Spinal cord (tissue), 10 donors: ENCODE results near the gene BAIAP2. TPM values are rescaled to one million over a fixed set of nuclear protein-coding genes. Genes with fewer than 3 reads are reported as not detected.
"Not testable (repeated sequence)": the region's sequence is repeated elsewhere in the genome, so short reads cannot be mapped to it uniquely, and the experiment has no call there.

Experiments used
- DNase-seq, 6 donors: peaks; one replicate each; pipeline versions ENCODE4 v3.0.0 to v3.0.0-alpha.2; 2013 to 2015; ENCODE audit warnings: low spot score in 6 of 6, low read depth in 4 of 6
- H3K27ac ChIP-seq: one replicate; pipeline ENCODE4 v1.5.1; 2013; ENCODE audit warnings: low read depth, low read length, control low read depth
- H3K27me3 ChIP-seq: one replicate; pipeline ENCODE4 v1.6.1; 2013; ENCODE audit warnings: low read length; ENCODE audit not compliant: control insufficient read depth, insufficient read depth
- H3K36me3 ChIP-seq: one replicate; pipeline ENCODE4 v1.6.1; 2013; ENCODE audit warnings: low read length; ENCODE audit not compliant: control insufficient read depth, insufficient read depth
- H3K4me1 ChIP-seq: one replicate; pipeline ENCODE4 v1.6.1; 2013; ENCODE audit warnings: low read length; ENCODE audit not compliant: control insufficient read depth, insufficient read depth
- H3K4me3 ChIP-seq: one replicate; pipeline ENCODE4 v1.5.1; 2013; ENCODE audit warnings: low read depth, low read length, control low read depth
- H3K9me3 ChIP-seq: one replicate; pipeline ENCODE4 v1.6.1; 2013; ENCODE audit warnings: low read length; ENCODE audit not compliant: control insufficient read depth, insufficient read depth
- WGBS: methylation state at CpG from one replicate; pipeline ENCODE4 v1.1.5; 2013; ENCODE audit warnings: missing lambda C conversion rate; ENCODE audit not compliant: insufficient coverage; 5-methylcytosine and 5-hydroxymethylcytosine counted together
- polyA plus RNA-seq, 2 donors: library from polyadenylated mRNA; unstranded; fragments of 120-200 nt; gene quantifications; one replicate each; pipeline ENCODE4 v1.2.1, GENCODE V29; 2013; ENCODE audit not compliant: insufficient read length in 2 of 2
- total RNA-seq, 2 donors: library from RNA; depleted of rRNA in 1 of 2; stranded (reverse); fragments of 120-200 nt in 1 of 2; fragments of >200 nt in 1 of 2; gene quantifications; one replicate each; pipeline versions ENCODE4 v1.2.3 to v1.2.4, GENCODE V29; 2013 to 2014
- donor health status: healthy.

BAIAP2 gene
- total and polyA plus RNA-seq, 4 donors: 16.8 to 55.6 (median 37.8) TPM

DNA sequence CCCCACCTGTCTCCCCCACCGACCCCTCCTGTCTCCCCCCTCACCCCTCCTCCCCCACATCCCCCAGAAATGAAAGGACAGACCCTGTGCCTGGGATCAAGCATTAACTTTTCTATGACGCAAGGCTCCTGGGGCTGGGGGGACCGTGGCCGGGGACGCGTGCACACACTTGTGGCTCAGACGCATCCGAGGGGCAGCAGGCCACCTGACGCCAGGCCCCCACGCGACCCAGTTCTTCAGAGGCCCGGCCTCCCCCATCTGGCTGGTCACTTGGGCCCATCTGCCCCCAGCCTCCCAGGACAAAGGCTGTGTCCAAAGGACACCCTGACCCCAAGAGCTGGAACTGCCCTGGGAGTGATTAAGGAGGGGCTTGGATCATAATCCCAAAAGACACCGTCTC, 116.3 kb downstream of the BAIAP2 start:
- Histone ChIP-seq H3K27ac (no peak overlapping the region), H3K27me3 (no peaks in the 10 kb centered on the region), H3K4me3 (no peak overlapping the region), H3K9me3 (no peaks in the 10 kb centered on the region), H3K4me1 (peaks cover 6% of the 10 kb centered on the region), H3K36me3 (peaks cover 29% of the 10 kb centered on the region)
- WGBS: 79% methylated on average over 11 of the region's 13 CpGs
- DNase-seq: no peak

DNA sequence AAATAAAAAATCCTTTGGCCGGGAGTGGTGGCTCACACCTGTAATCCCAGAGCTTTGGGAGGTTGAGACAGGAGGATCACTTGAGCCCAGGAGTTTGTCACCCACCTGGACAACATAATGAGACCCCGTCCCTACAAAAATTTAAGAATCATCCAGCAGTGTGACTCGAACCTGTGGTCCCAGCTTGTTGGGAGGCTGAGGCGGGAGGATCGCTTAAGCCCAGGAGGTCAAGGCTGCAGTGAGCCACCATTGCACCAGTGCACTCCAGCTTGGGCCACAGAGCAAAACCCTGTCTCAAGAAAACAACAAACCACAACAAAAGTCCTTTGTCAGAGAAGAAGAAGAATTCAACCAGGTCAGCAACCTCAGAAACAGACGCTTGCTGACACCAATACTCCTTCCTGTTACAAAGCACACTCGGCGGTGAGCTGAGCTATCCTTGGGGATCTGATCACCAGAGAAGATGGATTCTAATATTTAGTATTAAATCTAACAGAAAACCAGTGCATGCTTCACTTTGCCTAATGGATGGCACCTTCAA, 117.4 kb downstream of the BAIAP2 start:
- H3K27me3 ChIP-seq: no peaks in the 10 kb centered on the region
- no peaks in the 10 kb centered on the region for H3K9me3 ChIP-seq
- peaks cover 6% of the 10 kb centered on the region for H3K4me1 ChIP-seq
- no peak overlapping the region for H3K4me3 ChIP-seq
- no peak for DNase-seq
- no CpG with 5 or more reads among the region's 8 CpGs for WGBS
- no peak overlapping the region for H3K27ac ChIP-seq
- peaks cover 34% of the 10 kb centered on the region for H3K36me3 ChIP-seq

DNA sequence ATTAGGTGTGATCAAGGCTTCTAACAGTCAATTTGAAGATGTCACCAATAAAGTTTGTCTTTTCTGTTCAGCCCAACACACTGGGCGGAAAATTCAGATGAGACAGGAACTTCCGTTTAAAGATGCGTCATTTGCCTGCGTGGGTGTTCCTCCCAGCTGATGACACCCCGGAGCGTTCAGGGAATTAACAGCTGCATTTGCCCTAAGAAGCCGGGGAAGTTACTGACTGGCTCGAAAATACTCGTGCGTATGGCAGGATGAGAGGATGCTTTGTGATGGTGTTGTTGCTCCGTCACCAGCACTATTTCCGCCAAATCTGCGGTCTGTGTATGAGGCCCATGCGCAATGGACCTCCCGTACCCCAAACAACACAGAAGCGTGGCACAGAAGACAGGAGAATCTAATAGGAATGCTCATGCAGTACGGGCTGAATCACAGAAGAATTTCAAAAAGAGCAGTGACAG, 118.4 kb downstream of the BAIAP2 start:
- H3K27me3 ChIP-seq: no peaks in the 10 kb centered on the region
- H3K9me3 ChIP-seq: no peaks in the 10 kb centered on the region
- no peak for DNase-seq
- H3K4me3 ChIP-seq: no peak overlapping the region
- 73% methylated on average over 15 of the region's 17 CpGs for WGBS
- H3K4me1 ChIP-seq: peaks cover 3% of the 10 kb centered on the region
- peaks cover 41% of the 10 kb centered on the region for H3K36me3 ChIP-seq
- no peak overlapping the region for H3K27ac ChIP-seq

DNA sequence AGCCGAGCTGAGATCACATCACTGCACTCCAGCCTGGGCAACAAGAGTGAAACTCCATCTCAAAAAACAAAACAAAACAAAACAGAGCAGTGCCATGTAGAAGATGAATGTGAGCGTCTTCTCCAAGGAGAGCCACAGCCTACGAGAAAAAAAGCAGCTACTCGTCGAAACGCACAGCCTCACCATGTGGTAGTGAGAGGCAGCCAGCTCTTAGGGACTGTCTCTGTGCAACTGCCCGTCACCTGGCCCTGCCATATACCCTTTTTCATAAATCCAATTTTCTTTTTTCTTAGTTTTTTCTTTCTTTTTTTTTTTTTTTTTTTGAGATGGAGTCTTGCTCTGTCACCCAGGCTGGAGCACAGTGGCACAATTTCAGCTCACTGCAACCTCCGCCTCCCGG, 119.1 kb downstream of the BAIAP2 start:
- not testable (repeated sequence) for H3K9me3 ChIP-seq, DNase-seq, H3K4me1 ChIP-seq, H3K27me3 ChIP-seq, H3K27ac ChIP-seq, H3K4me3 ChIP-seq
- peaks cover 41% of the 10 kb centered on the region for H3K36me3 ChIP-seq
- WGBS: 77% methylated on average over 6 of the region's 9 CpGs

DNA sequence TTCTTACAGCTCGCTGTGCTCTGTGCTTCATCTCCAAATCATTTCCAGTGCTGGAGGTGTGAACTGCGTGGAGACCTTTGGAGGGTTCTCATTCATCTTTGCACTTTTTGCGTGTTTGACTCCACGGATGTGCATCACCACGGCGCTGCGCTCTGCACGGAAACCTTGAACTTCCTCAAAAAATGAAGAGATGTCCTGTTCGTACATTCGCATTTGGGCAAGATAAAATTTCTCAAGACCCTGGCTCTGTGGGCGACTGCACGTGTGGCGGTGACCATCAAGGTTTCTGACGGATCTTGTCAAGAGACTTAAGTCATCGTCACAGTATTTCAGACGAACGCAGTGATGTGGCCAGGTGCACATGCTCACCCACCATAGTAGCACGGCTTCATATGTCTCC, 120.0 kb downstream of the BAIAP2 start:
- Histone ChIP-seq H3K9me3 (no peaks in the 10 kb centered on the region), H3K27ac (no peak overlapping the region), H3K4me3 (no peak overlapping the region), H3K36me3 (peaks cover 43% of the 10 kb centered on the region), H3K27me3 (no peaks in the 10 kb centered on the region), H3K4me1 (peaks cover 3% of the 10 kb centered on the region)
- WGBS: 98% methylated on average over 17 of the region's 18 CpGs
- DNase-seq: no peak

DNA sequence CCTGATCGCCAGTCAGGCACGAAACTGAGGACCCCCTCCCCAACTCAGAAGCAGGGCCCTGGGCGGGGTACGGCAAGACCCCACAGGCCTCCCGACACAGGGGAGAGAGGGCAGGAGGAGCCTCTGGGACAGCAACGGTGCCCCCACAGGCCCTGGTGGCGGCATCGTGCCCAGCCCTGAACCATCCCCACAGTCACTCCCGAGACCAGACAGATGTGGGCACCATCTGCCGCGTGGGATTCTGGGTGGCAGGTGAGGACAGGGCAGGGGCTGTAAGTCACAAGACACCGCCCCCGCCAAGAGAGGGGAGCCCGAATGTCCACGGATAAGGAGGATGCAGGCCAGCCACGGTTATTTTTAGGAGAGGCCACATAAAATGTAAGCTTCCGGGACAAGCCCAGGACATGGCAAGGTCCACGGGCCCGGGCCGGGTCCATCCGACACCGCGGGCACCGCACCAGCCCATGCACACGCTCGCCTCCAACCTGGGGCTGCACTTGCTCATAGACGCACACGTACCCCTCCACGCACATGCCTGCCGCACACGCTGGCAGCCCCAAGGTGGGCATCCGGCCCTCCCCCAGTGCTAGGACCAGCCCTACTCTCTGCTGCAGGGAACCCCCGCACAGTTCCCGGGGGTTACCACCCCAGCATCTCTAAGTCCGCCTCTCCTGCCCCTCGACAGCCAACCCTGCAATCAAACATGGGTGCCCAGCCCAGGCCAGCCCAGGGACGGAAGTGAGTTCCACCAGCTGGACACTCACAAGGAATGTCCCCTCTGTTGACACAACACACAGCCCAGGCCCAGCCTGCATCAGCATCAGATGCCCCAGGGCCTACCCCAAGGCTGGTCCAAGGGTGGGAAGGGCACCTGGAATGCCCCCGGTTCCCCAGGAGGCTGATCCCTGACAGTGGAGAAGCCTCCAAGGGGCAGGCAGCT, 122.2 kb downstream of the BAIAP2 start:
- Histone ChIP-seq H3K27me3 (no peaks in the 10 kb centered on the region), H3K4me1 (peaks cover 9% of the 10 kb centered on the region), H3K36me3 (peaks cover 53% of the 10 kb centered on the region), H3K27ac (no peak overlapping the region), H3K4me3 (no peak overlapping the region), H3K9me3 (no peaks in the 10 kb centered on the region)
- 96% methylated on average over 33 of the region's 38 CpGs for WGBS
- no peak for DNase-seq

DNA sequence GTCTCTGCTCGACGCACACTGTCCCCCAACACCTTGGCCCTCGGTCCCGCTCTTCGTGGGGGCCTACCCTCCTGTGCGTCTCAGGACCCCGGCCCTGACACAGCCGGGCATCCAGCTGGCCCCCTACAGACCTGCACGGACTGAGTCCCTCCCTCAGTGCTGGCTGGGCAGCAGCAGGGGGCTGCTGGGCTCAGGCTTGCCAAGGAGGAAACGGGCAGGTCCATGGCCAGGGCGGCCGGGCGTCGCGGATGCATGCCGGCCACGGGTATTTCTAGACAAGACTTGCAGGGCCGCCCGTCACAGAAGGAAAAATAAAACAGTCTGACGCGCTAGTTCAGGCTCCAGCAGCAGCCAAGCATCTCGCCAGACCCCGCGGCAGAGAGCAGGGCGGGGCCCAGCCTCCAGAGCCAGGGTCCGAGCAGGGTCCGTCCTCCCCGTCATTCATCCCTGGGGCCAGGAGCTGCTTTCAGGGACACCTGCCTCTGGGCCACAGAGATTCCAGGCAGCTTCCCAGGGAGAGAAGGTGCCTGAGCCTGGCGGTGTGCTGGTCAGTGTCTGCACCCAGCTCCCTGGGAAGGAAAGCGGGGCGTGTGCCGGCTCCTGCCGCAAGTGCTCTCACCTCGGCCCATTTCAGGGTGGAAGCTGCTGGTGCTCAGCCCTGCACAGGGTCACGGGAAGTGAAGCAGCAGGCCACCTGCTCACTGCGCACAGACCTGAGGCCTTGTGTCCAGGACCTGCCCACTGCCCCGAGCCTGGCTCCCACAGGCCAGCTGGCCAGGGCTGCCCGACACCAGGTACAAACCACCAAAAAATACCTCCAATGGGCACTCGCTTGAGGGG, 123.1 kb downstream of the BAIAP2 start:
- peaks cover 14% of the 10 kb centered on the region for H3K4me1 ChIP-seq
- 85% methylated on average over 39 of the region's 39 CpGs for WGBS
- peaks cover 60% of the 10 kb centered on the region for H3K36me3 ChIP-seq
- H3K27ac ChIP-seq: no peak overlapping the region
- no peaks in the 10 kb centered on the region for H3K9me3 ChIP-seq
- DNase-seq: no peak
- H3K27me3 ChIP-seq: no peaks in the 10 kb centered on the region
- H3K4me3 ChIP-seq: no peak overlapping the region

DNA sequence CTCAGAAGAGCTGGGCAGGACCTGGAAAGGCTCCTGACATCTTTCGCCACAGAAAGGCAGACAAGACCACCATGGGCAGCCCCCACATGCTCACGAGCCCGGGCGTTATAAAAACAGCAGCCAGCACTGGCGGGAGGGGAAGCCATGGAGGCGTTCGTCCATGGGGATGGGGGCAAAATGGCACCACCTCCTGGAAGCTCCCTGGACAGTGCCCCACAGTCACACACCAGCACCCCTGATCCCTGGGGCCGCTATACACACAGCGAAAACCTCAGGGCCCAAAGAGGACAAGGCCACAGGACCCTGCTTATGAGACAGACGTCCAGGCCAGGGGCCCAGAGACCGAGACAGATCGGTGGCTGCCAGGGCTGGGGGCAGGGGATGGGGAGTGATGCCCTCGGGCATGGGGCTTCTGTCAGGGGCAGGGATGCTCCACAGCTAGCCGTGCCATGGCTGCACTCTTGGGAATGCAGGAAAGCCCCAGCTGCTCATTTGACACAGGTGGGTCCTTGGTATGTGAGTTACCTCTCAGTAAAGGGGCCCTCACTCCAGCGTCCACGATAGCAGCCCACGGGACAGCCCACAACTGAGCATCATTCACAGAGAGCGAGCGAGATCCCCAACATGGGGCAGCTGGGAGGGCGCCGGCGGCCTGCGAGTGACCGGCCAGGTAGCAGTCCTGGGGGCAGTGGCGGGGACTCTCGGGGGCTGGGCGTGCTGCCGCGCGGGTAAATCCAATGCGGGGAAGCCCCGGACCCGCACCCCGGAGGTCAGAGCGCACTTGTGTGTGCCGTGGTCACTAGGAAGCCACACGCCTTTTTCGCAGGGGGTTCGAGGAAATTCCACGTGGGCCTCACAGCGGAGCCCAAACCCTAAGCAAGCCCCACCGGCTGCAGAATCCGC, 124.0 kb downstream of the BAIAP2 start:
- H3K27ac ChIP-seq: no peak overlapping the region
- 91% methylated on average over 40 of the region's 43 CpGs for WGBS

More for the DNA sequence above, 124.0 kb downstream of the BAIAP2 start:
- H3K4me3 ChIP-seq: no peak overlapping the region
- no peaks in the 10 kb centered on the region for H3K27me3 ChIP-seq
- no peak for DNase-seq
- no peaks in the 10 kb centered on the region for H3K9me3 ChIP-seq
- H3K4me1 ChIP-seq: peaks cover 20% of the 10 kb centered on the region
- peaks cover 69% of the 10 kb centered on the region for H3K36me3 ChIP-seq
